HG03354 (cell line): ENCODE measurements around the gene SUCLG2.

ENCODE experiments used
- ATAC-seq: cut with Tn5 transposase; IDR thresholded peaks from one replicate; pipeline ENCODE4 v1.9.1; 2021; ENCODE audit warnings: mild to moderate bottlenecking; ENCODE audit not compliant: unreplicated experiment, poor library complexity, severe bottlenecking

The SUCLG2 gene

DNA sequence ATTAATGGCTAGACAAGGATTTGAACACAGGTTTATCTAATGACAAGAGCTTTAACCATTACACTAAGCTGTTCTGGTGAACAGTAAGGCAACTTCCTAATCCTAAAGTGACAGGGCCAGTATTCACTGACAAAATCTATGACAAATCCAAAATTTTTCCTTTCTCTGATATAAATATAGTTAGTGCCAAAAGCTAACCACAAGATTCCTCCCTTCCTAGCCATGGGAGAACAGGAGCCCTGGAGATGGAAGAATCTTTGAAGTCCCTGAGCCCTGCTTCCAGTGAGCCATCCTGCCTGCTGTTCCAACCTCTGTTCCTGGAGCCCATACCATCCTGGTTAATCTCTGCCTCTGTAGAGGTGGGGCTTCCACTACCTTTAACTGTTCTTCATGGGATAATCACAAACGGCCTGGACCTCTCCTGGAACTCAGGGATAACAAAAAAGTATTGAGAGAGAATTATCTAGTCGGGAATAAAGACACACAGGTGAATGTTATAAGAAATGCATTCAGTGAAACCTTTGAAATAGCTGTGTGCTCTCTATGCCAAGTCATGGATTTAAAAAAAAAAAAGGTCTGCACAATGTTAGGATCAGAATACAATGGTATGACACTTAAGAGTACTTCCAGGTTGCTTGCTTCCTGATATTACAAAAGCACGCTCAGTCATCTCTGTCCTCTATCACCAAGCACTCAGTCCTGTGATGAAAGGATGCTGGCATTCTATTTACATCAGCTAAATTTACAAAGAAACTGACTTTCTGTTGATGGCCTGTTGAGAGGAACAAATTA is 235.8 kb downstream of the SUCLG2 start:
- no peak for ATAC-seq

DNA sequence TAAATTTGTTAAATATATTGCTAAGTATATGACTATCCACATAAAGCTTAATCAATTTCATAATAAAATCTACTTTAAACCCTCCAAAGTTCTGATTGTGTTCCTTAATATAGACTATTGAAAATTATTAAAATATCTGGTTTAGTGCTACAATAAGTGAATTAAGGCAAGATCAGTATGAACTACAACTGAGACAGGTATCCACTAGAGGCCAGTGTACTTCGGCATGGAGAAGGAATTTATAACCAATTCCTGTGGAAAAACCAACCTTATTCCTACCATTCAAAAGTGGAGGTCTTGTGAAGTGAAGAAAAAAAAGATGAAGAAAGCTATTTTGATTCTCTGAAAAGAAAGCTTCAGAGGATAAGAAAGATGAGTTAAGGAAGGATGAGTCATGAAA is 237.7 kb downstream of the SUCLG2 start:
- no peak for ATAC-seq

DNA sequence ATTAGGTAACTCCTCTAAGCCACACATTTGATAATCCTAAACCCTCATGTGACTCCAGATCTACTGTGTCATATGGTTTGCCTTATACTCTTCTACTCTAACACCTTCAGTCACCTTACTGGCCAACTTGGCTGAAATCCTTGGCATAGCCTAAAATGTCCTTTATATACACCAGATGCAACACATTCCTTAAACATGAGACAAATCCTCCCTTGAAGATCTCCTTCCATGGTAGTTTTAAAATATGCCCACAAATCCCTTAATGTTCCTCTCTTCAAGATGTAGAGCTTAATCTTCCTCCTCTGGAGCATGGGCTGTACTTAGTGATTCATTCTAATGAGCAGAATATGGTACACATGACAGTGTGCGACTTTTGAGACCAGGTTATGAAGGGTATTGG is 238.9 kb downstream of the SUCLG2 start:
- no peak for ATAC-seq

DNA sequence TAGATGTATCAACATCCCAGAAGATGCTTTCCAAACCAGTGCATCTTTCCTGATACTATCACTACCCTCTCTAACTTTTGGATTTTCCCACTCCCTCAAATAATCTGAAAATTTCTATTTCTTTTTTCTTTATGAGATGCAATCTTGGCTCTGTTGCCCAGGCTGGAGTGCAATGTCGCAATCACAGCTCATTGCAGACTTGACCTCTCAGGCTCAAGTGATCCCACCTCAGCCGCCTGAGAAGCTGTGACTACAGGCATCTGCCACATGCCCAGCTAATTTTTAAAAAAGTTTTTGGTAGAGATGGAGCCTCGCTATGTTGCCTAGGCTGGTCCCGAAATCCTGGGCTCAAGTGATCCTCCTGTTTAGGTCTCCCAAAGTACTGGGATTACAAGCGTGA is 239.7 kb downstream of the SUCLG2 start:
- ATAC-seq, result no peak

- ATAC-seq, result no peak
These were observed 249.2 kb downstream of the SUCLG2 start for GRCh38 chr3:67405193-67405592.

- ATAC-seq, result no peak
These were observed 251.5 kb downstream of the SUCLG2 start for GRCh38 chr3:67402873-67403272.

DNA sequence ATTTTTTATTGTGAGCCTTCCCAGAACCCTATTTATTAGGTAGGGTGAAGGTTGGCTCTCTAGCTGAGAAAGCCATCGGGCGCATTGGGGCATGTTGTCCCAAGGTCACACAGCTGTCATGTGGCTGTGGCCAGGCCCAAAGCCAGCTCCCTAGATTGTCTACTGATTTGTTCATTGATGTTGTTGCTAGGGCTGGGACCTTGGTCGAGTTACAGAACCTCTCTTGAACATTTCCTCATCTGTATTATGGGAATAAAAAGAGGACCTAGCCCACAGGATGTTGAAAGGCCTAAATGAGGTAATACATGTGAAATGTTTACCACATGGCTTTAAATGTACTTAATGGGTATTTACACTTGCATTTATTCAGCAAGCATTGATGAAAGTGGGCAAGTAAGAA is 252.5 kb downstream of the SUCLG2 start:
- ATAC-seq, result no peak

DNA sequence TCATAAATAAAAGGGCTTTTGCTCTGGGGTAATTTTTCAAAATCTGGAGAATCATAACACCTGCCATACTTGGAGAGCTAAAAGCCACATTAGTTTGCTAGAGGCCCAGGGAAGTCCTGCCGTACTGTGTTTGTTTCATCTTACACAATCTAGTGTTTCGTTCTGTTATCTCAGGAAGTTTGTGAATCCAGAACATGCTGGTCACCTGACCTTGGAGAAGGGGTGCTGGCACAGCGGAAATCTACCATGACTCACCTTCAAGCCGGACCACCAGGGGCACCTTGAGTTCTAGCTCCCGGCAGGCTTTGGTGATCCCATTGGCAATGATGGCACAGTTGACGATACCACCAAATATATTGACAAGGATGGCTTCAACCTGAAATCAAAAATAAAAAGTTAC is 253.9 kb downstream of the SUCLG2 start:
- ATAC-seq, result no peak

DNA sequence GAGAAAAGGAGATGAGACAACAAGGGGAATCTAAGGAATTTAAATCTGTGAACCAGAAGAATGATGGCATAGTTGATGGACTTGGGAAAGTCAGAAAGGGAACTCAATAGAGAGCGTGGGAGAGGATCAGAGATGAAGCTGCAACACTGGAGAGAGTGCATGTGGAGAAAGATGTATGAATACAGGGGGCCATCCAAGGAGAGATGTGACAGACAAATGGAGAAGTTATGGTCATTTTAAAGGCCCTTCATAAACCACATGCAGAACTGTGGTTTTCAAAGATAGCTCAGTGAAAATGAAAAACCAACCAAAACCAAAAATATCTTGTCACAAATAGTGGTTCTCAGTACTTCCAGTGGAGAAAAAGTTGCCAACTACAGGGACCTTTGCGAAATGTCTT is 265.2 kb downstream of the SUCLG2 start:
- ATAC-seq, result peak; percentile 77

DNA sequence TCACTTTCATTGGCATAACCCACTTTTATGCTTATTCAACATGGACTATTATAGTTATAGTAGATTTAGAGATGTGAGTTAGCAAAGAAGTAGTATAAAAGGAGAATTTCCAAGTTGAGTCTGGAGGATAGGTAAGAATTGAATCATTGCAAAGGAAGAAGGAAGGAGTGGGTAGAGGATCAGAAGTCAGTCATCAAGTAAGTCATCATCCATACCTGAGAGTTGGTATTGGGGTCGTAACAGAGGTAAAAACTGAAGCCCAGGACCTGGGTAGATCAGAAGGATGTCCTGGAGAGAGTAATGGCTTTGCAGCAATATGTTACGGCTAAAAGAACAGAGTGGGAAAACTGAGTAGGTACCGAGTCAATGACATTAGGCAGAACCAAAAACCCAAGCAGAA is 265.7 kb downstream of the SUCLG2 start:
- ATAC-seq, result no peak

DNA sequence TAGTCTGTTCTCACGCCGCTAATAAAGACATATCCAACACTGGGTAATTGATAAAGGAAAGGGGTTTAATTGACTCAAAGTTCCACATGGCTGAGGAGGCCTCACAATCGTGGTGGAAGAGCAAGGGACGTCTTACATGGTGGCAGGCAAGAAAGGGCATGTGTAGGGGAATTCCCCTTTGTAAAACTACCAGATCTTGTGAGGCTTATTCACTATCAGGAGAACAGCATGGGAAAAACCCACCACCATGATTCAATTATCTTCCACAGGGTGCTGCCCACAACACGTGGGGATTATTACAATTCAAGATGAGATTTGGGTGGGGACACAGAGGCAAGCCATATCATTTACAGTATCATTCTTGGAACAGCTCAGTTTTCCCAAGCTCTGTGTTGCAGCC is 268.0 kb downstream of the SUCLG2 start:
- no peak for ATAC-seq

- ATAC-seq, result no peak
These were observed 269.5 kb downstream of the SUCLG2 start for GRCh38 chr3:67384760-67385397.

DNA sequence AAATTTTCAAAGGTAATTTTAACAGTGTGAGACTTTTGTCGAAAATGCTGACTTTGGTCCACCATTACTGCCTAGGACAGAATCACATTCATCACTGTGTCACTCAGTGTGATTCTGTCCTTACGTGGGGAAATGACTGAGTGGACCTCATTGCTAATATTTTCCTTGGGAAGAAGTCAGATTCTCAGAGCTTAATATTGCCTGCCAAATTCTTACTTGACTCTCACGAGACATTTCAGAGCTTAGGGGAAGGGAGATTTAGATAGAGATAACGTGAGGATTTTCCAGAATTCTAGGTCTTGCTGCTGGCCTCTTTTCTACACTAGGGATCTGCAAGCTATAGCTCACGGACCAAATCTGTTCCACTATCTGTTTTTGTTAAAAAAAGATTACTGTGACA is 270.4 kb downstream of the SUCLG2 start:
- no peak for ATAC-seq

GRCh38 chr3:67383379-67383778 is 271.0 kb downstream of the SUCLG2 start:
- ATAC-seq, result no peak

- no peak for ATAC-seq
These were observed 271.9 kb downstream of the SUCLG2 start for GRCh38 chr3:67382536-67382935.

DNA sequence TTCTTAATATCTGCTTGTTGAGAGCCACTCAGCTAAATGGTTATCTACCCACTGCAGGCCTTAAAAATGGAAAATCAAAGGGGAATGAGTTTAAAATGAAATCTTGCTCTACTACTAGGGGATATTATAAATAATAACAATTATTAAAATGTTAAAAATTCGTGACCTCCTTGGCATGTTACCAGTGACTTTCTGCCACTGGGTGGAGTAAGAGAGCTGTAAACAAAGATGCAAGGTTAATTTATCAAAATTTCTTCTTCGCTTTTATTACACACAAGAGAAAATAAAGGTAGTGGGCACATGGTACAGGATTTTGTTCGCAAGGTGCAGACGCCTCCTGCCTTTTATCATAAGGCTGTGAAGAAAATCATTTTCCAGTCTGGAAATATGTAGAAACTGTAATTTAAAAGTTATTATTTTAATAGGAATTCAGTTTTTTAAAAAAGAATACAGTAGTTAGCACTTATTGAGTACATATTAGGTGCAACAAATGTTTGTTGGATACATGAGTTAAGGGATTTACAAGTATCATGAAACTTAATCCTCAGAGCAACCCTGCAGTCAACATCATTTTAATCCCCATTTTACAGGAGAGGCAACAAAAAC is 272.6 kb downstream of the SUCLG2 start:
- no peak for ATAC-seq

GRCh38 chr3:67380118-67380517 is 274.3 kb downstream of the SUCLG2 start:
- no peak for ATAC-seq

GRCh38 chr3:67377299-67377698 is 277.1 kb downstream of the SUCLG2 start:
- ATAC-seq, result no peak

GRCh38 chr3:67376416-67376815 is 278.0 kb downstream of the SUCLG2 start:
- no peak for ATAC-seq

GRCh38 chr3:67375976-67376375 is 278.4 kb downstream of the SUCLG2 start:
- no peak for ATAC-seq

GRCh38 chr3:67362686-67363085 is 291.7 kb downstream of the SUCLG2 start:
- no peak for ATAC-seq
